Stimulated activated CD4-positive, alpha-beta T cell treated with anti-CD3 and anti-CD28 coated beads, TNF-alpha, amount 100 ng/mL, for 24 hours (primary cell): ENCODE data around the gene STIM2.

Source experiments
- DNase-seq, 3 experiments: peaks; one replicate each; pipeline ENCODE4 v3.0.0-alpha.2; 2020; ENCODE audit warnings: low read depth in 3 of 3

The STIM2 gene

DNA sequence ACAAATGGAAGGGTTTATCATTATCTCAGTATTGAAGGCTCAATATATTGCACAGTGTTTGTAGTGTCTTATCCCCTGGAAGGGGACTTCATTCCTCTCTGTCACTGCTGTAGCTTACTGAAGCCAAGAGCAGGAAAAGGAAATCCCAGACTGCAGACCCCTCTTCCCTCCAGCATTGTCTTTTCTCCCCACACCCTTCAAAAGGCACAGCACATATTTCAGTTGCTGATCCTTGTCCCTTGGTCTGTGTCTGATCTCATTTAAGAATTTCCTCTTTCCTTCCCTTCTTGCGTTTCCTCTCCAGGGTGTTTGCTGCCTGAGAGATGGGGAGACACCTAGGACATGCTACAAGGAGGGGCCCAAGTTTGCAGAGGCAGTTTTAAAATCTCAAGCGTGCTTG, 40.1 kb downstream of the STIM2 start:
- no peak for DNase-seq

DNA sequence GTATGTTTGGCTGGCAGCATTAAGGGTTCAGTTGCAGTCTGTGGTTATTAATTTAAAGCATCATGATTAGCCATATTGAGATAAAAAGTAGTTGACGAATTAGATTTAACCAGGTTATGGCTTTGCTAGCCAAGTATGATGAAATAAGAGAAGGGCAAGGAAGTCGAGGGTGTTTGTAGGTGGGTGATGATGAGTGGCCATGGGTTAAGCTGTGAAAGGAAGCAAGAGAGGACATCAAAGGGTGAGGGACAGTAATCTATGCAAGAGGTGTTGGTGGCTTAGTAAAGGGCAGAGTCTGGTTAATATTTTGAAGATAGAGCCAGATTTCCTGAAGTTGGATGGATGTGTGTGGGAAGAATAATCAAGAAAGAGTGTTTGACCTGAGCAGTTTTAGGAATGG, 44.5 kb downstream of the STIM2 start:
- DNase-seq, result no peak

DNA sequence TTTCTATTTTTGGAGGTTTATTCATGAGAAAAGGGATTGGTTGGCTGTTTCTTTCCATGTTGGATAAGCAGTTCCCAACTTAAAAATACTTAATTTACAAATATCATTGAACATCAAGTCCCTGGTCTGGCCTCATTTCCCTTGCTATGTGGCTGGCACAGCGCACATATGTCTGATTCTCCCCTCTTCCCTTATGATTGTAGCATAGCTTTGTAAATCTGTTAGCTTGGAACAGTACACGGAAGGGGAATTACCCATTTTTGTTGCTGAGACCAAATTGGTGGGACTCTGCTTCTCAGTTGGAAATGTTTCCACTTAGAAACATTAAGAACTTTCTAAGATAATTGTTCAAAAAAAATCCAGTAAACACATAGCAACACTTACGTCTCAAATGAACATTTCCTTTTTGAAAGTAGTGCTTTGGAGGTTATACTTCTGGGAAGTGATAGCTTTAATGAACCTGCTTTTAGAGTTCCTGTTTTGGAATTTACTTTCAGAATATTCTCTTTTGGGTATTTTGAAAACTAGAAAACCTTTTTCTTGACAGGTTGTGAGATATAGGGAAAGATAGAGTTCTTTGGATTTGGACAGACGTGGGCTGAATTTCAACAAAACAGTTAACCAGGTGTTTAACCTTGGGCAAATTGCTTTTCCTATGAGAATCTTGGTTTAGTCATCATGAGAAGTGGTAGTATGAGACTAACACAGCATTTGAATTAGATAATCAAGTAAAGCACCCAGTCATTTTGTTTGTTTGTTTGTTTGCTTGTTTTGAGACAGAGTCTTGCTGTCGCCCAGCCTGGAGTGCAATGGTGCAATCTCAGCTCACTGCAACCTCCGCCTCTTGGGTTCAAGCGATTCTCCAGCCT, 47.3 kb downstream of the STIM2 start:
- DNase-seq, result no peak

DNA sequence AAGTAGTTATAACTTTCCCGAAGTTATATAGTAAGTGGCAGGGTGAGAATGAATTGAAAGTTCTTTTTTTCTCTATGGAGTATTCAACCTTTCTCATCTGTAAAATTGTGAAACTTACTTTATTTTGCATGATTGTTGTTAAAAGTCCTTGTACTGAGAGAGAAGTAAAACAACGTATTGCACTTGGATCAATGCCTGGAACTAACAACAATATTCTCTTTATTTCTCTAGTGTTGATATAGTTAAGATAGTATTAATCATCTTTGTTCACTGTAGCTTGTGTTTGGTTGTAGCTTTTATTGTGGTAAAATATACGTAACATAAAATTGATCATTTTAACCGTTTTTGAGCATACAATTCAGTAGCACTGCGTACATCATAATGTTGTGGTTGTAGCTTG, 48.7 kb downstream of the STIM2 start:
- DNase-seq, result no peak

DNA sequence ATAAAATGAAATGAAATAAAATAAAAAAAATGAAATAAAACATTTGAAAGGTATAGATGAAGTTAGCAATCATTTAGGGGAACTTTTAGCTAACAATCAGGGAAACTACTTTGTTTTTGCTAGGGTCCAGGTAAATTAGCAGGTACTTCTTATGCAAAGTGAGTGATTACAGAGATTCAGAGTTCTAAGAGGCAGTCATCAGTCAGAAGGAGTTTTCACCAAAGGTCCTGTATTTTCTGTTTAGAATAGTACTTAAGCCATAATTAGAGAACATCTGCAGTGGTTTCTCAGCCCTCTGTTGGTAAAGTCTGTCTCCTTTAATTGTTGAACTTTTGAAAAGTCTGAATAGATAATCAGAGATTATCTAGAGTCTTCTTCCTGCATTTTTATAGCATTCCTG, 50.6 kb downstream of the STIM2 start:
- no peak for DNase-seq

DNA sequence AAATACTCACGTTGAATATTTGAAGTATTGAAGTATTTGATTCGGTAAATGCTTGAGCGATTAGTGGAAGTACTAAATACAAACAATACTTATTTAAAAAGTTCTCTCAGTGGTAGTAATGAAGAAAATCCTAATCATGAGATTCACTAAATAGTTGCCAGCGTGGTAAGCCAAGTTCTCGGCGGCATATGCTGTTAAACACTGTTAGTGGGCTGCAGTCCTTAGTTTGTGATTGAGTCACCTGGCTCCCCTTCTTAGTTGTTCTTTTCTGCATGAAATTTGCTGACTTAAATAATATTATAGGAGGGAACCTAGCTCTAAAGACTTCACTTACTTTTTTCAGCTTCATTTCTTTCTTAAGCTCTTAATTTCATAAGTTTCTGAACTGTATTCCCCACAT, 51.4 kb downstream of the STIM2 start:
- DNase-seq, result no peak

DNA sequence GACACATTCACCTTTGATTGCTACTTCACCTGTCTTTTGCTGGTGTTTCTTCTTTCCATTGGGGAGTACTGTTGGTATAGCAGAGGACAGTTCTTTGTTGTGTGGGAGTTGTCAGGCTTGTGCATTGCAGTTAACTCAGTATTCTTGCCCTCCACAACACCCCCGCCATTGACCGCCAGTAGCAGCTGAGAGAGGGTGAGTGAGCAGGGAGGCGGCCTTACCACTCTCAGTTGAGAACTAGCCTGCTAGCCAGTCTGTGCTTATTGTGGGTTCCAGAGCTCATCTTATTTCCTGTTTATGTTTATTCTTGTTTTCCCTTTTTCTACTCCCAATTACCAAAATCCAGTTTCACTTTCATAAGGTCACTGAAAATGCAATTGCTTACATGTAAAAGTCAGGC, 52.2 kb downstream of the STIM2 start:
- no peak for DNase-seq

DNA sequence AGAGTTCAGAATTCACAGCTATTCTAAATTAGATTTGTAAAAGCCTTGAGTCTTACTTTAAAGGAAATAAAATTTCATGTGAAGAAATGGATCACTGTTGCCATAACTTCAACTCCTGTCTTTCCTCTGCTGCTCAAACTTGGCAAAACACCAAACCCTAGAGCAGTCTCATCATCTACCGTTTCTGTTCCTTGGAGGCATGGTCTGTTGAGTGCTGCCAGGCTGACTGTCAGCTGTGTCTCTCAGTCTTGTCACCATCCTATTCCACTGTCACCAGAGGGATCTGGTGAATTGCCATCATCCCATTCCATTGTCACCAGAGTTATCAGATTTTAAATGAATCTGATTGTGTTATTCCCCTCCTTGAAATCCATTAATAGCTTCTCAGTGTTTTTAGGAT, 55.6 kb downstream of the STIM2 start:
- DNase-seq, result no peak

DNA sequence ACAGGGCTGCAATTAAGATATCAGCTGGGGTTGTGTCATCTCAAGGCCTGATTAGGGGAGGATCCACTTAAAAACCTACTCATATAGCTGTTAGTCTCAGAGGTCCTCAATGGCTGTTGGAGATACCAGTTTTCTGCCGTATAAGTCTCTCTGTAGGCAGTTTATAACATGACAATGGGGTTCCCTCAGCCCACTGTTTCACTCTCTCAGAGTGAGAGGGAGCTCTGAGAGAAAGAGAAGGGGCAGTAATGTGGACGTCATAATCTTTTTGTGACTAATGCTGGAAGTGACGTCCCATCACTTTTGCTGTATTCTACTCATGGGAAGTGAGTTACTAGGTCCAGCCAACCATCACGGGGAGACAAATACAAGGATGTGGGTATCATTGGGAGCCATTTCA, 70.3 kb downstream of the STIM2 start:
- no peak for DNase-seq

DNA sequence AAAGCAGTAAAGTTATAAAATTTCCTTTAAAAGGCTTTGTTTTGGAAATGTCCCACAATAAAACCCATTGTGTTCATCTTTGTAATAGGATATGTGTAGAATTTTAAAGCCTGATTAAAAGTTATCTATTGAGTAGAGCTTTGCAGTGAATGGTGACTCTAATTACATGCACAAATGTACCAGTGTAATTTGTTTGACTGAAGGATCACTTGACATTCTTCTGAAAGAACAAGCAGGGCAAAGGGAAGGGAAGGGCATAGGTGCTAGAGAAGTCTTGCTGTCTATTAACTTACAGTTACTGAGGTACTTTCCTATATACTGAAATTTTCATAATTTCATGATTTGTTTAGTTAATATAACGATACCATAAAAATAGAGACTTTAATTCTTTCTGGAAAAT, 70.8 kb downstream of the STIM2 start:
- DNase-seq, result no peak

DNA sequence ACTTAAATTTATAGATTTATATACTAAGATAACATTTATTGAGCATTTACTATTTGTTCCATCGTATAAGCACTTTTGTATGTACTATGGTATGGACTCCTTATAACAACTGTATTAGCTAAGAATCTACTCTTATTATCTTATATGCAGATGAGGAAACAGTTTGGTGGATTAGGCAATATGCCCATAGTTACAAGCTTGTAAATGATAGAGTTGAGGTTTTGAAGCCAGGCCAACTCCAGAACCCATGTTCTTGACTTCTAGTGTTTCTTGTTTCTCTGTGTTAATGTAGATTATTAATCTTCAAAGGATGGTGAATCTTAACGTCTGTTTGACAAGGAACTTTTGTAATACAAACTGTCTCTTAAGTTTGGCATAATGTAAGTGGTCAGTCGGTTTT, 71.3 kb downstream of the STIM2 start:
- no peak for DNase-seq

DNA sequence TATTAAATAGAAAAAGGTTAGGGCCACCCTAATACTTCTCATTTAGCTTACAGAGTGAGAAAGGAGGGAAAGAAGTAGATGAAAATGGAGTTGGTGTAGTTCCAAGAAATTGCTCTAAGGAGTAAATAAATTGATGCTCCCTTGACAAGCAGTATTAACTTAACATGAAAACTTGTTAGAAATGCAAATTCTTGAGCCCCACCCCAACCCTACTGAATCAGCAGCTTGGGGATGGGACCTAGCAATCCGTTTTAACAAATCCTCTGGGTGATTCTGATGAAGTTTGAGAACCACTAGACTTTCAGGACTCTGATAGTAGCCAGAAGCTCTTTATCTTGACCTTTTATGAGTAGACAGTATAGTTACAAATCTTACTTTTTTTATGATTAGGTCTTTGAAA, 74.8 kb downstream of the STIM2 start:
- no peak for DNase-seq

DNA sequence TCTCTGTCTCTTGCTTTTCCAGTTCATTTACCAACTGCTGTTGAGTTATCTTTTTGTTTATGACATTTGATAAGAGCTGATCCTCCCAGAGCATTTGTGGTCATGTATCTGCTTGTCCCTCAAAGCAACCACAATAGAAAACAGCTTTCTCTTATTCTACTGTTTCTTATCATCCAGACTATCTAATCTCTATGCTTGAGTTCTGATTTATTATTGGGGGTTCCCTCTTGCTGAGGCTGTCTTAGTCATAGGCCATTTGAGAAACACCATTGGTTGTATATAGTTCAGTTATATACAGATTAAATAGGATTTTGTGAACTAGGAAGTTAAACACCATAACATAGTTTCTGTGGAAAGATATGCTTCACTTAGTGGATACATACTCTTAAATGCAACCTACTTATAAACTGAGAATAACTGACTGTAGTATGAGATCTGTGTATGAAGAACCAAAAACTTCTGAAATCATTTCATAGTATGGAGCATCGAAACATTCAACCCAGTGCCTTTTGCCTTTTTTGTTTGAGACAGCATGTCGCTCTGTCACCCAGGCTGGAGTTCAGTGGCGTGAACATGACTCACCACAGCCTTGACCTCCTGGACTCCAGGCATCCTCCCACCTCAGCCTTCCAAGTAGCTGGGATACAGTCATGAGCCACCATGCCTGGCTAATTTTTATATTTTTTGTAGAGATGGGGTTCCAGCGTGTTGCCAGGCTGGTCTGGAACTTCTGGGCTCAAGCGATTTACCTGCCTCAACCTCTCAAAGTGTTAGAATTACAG, 75.8 kb downstream of the STIM2 start:
- no peak for DNase-seq

DNA sequence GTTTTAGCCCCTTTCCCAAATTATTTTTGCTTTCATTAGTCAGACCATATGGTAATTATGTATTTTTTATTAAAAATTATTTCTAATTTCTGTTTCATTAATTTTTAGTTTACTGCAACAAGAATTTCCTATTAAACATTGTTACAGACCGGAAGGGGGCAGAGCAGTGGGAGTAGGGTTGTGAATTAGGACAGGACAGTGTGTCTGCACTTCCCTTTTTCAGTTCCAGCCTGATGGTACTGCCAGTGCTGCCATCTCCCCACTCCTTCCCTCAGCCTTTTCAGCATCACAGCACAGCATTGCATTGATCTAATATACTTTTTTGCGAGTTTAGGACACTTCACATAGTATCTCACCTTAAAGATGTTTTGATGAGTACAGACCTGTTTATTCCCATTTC, 76.5 kb downstream of the STIM2 start:
- no peak for DNase-seq

DNA sequence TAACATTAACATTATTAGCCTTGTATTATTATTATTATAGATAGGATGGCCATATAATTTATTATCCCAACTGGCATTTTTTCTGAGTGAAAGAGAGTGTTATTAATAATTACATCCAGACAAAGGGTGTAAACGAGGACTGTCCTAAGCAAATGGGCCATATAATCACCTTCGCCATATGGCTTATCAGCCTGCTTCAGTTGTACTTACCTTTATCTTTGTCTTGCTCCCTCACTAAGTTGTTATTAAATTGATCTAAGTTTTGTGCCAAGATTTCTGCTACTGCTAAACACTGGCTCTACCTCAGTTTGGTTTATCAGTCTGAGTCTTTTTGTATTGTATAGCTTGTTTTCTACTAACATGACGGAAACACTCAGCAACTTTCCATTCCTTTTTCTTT, 76.9 kb downstream of the STIM2 start:
- DNase-seq, result no peak

DNA sequence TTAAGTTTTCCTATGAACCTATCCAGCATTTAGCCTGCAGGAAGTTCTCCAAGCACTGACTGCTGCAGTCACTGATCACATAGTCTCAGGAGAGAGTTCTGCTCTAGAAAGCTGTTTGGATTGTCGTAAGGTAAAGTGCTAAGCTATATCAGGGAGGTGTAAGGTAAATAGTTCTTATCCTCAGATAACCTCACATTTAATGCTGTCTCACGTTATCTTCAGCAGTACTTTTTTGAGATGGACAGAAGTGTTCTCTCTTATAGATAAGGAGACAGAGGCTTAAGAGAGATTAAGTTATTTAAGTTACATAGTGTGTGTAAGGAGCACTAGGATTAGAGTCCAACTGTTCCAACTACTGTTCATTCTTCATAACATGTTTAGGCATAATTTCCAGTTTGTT, 77.9 kb downstream of the STIM2 start:
- no peak for DNase-seq

DNA sequence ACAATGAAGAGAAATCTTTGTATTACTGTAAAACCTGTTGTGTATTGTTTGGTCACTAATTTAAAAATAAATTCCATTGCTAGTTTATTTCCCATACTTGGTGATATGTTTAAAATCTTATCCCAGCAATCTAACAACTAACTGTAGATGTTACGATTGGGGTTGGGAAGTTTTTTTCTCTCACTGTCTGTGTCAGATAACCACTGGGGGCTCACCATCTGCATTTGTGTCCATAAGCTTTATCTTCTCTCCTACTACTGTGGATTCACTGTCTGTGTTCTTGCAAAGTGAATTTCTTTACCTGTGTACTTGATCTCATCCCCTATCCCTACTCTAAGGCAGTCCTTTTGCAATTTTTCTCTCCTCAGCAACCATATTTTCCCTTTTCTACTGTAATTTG, 81.3 kb downstream of the STIM2 start:
- no peak for DNase-seq

DNA sequence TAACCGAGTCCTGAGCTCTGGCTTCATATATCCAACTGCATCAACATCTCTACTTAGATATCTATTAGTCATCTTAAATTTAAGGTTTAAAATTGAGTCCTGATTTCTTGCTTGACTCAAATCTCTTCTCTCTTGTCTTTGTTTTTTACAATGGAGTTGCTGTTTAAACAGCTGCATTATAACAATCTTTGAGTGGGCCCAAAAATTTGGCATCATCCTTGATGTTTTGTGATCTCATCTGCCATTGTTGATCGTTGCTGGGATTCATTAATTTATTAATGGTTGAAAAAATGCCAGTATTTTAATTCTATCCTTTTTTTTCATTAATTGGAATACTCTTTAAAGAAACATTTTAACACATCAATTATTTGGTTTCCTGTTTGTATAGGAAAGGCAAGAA, 82.2 kb downstream of the STIM2 start:
- no peak for DNase-seq

DNA sequence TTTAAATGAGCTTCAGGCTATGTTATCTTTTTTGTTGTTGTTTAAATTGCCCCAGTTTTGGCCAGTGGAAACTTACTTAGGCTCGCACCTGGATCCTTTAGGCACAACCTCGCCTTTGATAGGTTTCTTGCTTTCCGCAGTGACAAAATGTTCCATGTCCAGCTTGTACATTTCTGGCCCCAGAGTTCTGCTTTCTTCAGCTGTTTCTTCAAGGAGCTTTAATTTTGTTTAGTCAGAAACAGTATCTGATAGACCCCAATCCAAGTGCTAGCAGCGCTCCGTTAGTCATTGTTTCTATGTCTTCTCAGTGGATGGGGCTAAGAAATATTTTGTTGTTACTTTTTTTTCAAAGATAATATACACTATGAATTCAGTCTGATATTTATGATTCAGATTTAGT, 82.8 kb downstream of the STIM2 start:
- no peak for DNase-seq

DNA sequence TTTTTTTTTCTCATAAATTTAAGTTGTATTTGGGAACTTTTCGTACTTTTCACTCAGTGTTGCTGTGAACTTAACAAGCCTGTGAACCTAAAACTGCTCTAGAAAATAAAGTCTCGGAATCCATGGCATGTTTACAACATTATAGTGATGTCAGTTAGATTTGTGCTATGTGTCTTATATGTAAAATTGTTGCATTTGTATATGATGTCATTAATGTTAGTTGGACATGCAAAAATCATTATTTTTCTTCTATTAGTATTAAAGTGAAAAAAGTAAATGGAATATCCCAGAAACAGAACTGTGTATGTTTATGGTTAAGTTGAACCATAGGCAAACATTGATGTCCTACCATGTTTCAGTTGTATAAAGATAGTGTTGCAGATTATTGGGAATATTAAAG, 85.2 kb downstream of the STIM2 start:
- DNase-seq, result no peak

DNA sequence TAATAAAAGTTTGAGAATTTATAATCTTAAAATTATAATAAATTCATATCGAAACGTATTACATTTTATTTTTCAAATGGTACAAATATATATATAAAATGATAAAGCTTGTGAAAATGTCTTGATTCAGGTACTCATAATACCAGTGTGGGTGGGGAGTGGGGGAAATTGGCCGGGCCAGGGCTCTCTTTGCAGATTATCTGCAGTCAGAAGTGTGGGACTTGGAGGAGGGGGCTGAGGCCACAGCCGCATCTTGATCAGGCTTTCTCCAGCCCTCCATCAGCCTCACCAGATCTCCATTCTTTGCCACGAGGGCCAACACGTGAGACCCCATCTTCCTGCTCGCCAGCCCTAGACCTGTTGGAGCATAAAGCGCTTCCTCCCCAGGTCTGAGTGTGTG, 86.7 kb downstream of the STIM2 start:
- DNase-seq, result no peak

DNA sequence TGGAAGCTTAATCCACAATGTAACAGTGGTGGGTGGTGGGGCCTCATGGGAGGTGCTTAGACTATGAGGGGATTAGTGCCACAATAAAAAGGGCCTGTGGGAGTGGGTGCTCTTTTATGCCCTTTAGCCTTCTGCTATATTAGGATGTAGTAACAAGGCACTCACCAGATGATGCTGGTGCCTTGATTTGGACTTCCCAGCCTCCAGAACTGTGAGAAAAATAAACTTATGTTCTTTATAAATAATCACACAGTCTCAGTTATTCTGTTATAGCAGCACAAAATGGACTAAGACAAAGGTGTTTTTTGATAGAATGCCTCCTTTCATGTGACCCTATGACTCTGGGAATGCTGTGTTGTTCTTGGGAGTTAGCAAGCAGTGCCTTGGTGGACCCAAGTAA, 89.8 kb downstream of the STIM2 start:
- no peak for DNase-seq

DNA sequence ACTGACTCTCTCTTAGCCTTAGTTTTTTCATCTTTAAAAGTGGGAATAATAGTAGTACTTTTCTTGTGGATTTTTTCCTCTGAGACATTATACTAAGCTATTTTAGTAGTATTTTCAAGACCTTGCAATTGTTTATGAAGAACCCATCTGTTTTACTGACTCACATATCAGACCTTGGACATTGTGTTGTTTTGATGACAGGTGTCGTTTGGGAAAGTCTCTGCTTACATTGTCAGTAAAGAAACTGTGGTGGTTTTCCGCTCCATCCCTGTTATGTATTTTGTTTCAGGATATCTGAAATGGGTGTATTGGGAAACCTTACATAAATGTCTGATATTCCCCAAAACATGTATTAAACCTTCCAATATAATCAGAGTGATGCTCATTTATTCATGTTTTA, 92.2 kb downstream of the STIM2 start:
- no peak for DNase-seq
